Fibroblast of lung (primary cell): ENCODE results near the gene AGTPBP1. TPM values are rescaled to one million over a fixed set of nuclear protein-coding genes. Genes with fewer than 3 reads are reported as not detected.

Source experiments
- DNase-seq, 2 donors: peaks; one replicate each; pipeline versions ENCODE4 v3.0.0 to v3.0.0-alpha.2; 2010; ENCODE audit warnings: low read depth in 2 of 2
- H2AFZ ChIP-seq: 2 replicates; pipeline ENCODE4 v1.5.1; 2012; ENCODE audit warnings: low read length, control low read depth, inconsistent platforms
- H3K27ac ChIP-seq: 2 replicates; pipeline ENCODE4 v1.5.1; 2011; ENCODE audit warnings: low read length, control low read depth; ENCODE audit not compliant: insufficient read depth
- H3K27me3 ChIP-seq: 2 replicates; pipeline ENCODE4 v1.5.1; 2011; ENCODE audit warnings: mild to moderate bottlenecking, low read length; ENCODE audit not compliant: control insufficient read depth, insufficient read depth
- H3K36me3 ChIP-seq: 2 replicates; pipeline ENCODE4 v1.5.1; 2011; ENCODE audit warnings: low read length; ENCODE audit not compliant: control insufficient read depth, insufficient read depth
- H3K4me1 ChIP-seq: 2 replicates; pipeline ENCODE4 v1.5.1; 2011; ENCODE audit warnings: low read length; ENCODE audit not compliant: control insufficient read depth, insufficient read depth; ENCODE audit errors: extremely low read depth
- H3K4me2 ChIP-seq: 2 replicates; pipeline ENCODE4 v1.5.1; 2011; ENCODE audit warnings: low read length, control low read depth; ENCODE audit not compliant: insufficient read depth; ENCODE audit errors: extremely low read depth
- H3K4me3 ChIP-seq, 4 experiments: fragments of 200-600 bp in 1 of 4; sonication (generic) in 1 of 4; replicated peaks in 1 of 4; 2 replicates each; pipeline ENCODE4 v1.5.1; 2011 to 2016; ENCODE audit warnings: low read length in 4 of 4, low read depth in 3 of 4, mild to moderate bottlenecking in 3 of 4, control low read depth in 2 of 4, inconsistent platforms in 1 of 4, mixed read lengths in 1 of 4; ENCODE audit not compliant: insufficient read depth in 1 of 4; ENCODE audit errors: control extremely low read depth in 1 of 4
- H3K79me2 ChIP-seq: 2 replicates; pipeline ENCODE4 v1.5.1; 2012; ENCODE audit warnings: mild to moderate bottlenecking, low read length, inconsistent platforms; ENCODE audit not compliant: control insufficient read depth, insufficient read depth
- H3K9ac ChIP-seq: 2 replicates; pipeline ENCODE4 v1.5.1; 2011; ENCODE audit warnings: mild to moderate bottlenecking, low read length, control low read depth; ENCODE audit not compliant: insufficient read depth
- H3K9me3 ChIP-seq: 2 replicates; pipeline ENCODE4 v1.5.1; 2012; ENCODE audit warnings: low read depth, low read length; ENCODE audit not compliant: control insufficient read depth, insufficient read depth
- H4K20me1 ChIP-seq: 2 replicates; pipeline ENCODE4 v1.5.1; 2011; ENCODE audit warnings: low read length; ENCODE audit not compliant: control insufficient read depth, insufficient read depth; ENCODE audit errors: extremely low read depth
- CTCF ChIP-seq, 2 donors: IDR thresholded peaks in 1 of 2; conservative IDR thresholded peaks in 1 of 2; 1 replicate in 1 of 2; 2 replicates in 1 of 2; pipeline ENCODE4 v1.5.1; 2011 to 2012; ENCODE audit warnings: low read length in 2 of 2, control low read depth in 1 of 2, inconsistent platforms in 1 of 2, low read depth in 1 of 2, mild to moderate bottlenecking in 1 of 2
- EZH2 ChIP-seq: IDR thresholded peaks from 2 replicates; pipeline ENCODE4 v1.5.1; 2012; ENCODE audit warnings: low read length, control low read depth, mild to moderate bottlenecking; ENCODE audit errors: missing control alignments
- polyA plus RNA-seq, 2 donors: library from polyadenylated mRNA; depleted of rRNA in 1 of 2; stranded (reverse) in 1 of 2; unstranded in 1 of 2; fragments of >200 nt; gene quantifications; 2 replicates each; pipeline ENCODE4 v1.2.1, GENCODE V29; 2011 to 2012; ENCODE audit warnings: missing spikeins in 1 of 2
- total RNA-seq: library from RNA; depleted of rRNA; stranded (reverse); fragments of >200 nt; gene quantifications from 2 replicates; pipeline ENCODE4 v1.2.1, GENCODE V29; 2014

The AGTPBP1 gene
- total and polyA plus RNA-seq, 2 donors (not counting 1 experiment from before 2014, with no cell fraction given), result 10.6 to 10.7 TPM

GRCh38 chr9:85528607-85529006, 213.1 kb downstream of the AGTPBP1 start:
- TF ChIP-seq CTCF (conservative IDR thresholded peaks at IDR 0.05 in 1 of 2, IDR thresholded peaks at IDR 0.05 in 1 of 2; ENCODE audit: low read depth in 1 of 2, low read length in 2 of 2) (no peak), EZH2 (no peak)
- H4K20me1 ChIP-seq, result no peaks in the 10 kb centered on the region
- no peaks in the 10 kb centered on the region for H3K4me1 ChIP-seq
- H3K27me3 ChIP-seq, result no peaks in the 10 kb centered on the region
- H3K4me3 ChIP-seq, result no peak overlapping the region
- H3K27ac ChIP-seq, result no peak overlapping the region
- no peaks in the 10 kb centered on the region for H3K36me3 ChIP-seq
- no peaks in the 10 kb centered on the region for H3K79me2 ChIP-seq
- DNase-seq, result no peak
- H3K9me3 ChIP-seq, result no peaks in the 10 kb centered on the region
- H3K9ac ChIP-seq, result no peak overlapping the region
- H3K4me2 ChIP-seq, result no peak overlapping the region
- H2AFZ ChIP-seq, result no peak overlapping the region

GRCh38 chr9:85528142-85528541, 213.6 kb downstream of the AGTPBP1 start:
- no peak overlapping the region for H2AFZ ChIP-seq
- no peak for DNase-seq

GRCh38 chr9:85527331-85528020, 214.3 kb downstream of the AGTPBP1 start:
- no peak overlapping the region for H3K4me3 ChIP-seq
- H3K4me2 ChIP-seq, result no peak overlapping the region
- H3K27ac ChIP-seq, result no peak overlapping the region
- TF ChIP-seq CTCF (conservative IDR thresholded peaks at IDR 0.05 in 1 of 2, IDR thresholded peaks at IDR 0.05 in 1 of 2; ENCODE audit: low read depth in 1 of 2, low read length in 2 of 2), result no peak
- no peak for TF ChIP-seq EZH2
- H2AFZ ChIP-seq, result no peak overlapping the region
- H3K9ac ChIP-seq, result no peak overlapping the region
- DNase-seq, result no peak
- no peaks in the 10 kb centered on the region for H3K4me1 ChIP-seq
- no peaks in the 10 kb centered on the region for H3K9me3 ChIP-seq
- H3K79me2 ChIP-seq, result no peaks in the 10 kb centered on the region
- no peaks in the 10 kb centered on the region for H3K36me3 ChIP-seq
- no peaks in the 10 kb centered on the region for H4K20me1 ChIP-seq
- no peaks in the 10 kb centered on the region for H3K27me3 ChIP-seq

More at GRCh38 chr9:85528142-85528541, 213.6 kb downstream of the AGTPBP1 start:
- Histone ChIP-seq H3K4me2 (no peak overlapping the region), H3K27ac (no peak overlapping the region), H3K36me3 (no peaks in the 10 kb centered on the region), H3K79me2 (no peaks in the 10 kb centered on the region), H3K4me3 (no peak overlapping the region), H3K4me1 (no peaks in the 10 kb centered on the region), H3K27me3 (no peaks in the 10 kb centered on the region), H3K9me3 (no peaks in the 10 kb centered on the region), H4K20me1 (no peaks in the 10 kb centered on the region), H3K9ac (no peak overlapping the region)
- no peak for TF ChIP-seq CTCF (conservative IDR thresholded peaks at IDR 0.05 in 1 of 2, IDR thresholded peaks at IDR 0.05 in 1 of 2; ENCODE audit: low read depth in 1 of 2, low read length in 2 of 2)
- no peak for TF ChIP-seq EZH2
